Neural crest cell (in vitro differentiated cells): ENCODE results near the gene PTPN6. TPM values are rescaled to one million over a fixed set of nuclear protein-coding genes. Genes with fewer than 3 reads are reported as not detected.

ENCODE experiments used
- DNase-seq: peaks from one replicate; pipeline ENCODE4 v3.0.0; 2021; ENCODE audit warnings: low read depth, mixed read lengths, low spot score
- H3K27ac Mint-ChIP-seq: one replicate; pipeline ENCODE4 v1.8.0; 2021; ENCODE audit warnings: mild to moderate bottlenecking, mixed read lengths; ENCODE audit not compliant: unreplicated experiment
- H3K27me3 Mint-ChIP-seq: 2 replicates; pipeline ENCODE4 v1.8.0; 2021; ENCODE audit warnings: low read depth, mild to moderate bottlenecking, mixed read lengths
- H3K36me3 Mint-ChIP-seq: 2 replicates; pipeline ENCODE4 v1.8.0; 2021; ENCODE audit warnings: low read depth, mild to moderate bottlenecking, mixed read lengths
- H3K4me1 Mint-ChIP-seq: 2 replicates; pipeline ENCODE4 v1.8.0; 2021; ENCODE audit warnings: mixed read lengths
- H3K4me3 Mint-ChIP-seq: one replicate; pipeline ENCODE4 v1.8.0; 2021; ENCODE audit warnings: mild to moderate bottlenecking, mixed read lengths
- H3K9me3 Mint-ChIP-seq: 2 replicates; pipeline ENCODE4 v1.8.0; 2021; ENCODE audit warnings: mixed read lengths
- CTCF ChIP-seq: fragments of 200-600 bp; sonication (generic); conservative IDR thresholded peaks from 2 replicates; pipeline ENCODE4 v1.5.0; 2021; ENCODE audit warnings: antibody characterized with exemption, mild to moderate bottlenecking
- total RNA-seq: library from RNA; stranded (reverse); gene quantifications from 2 replicates; pipeline ENCODE4 v1.2.1, GENCODE V29; 2021

The PTPN6 gene
- total RNA-seq, 1 donor from 2014 or later = 1.1 TPM

- Mint-ChIP-seq H3K27ac (no peak overlapping the region), H3K27me3 (peaks cover 19% of the 10 kb centered on the region), H3K4me3 (no peak overlapping the region), H3K4me1 (peaks cover 14% of the 10 kb centered on the region), H3K36me3 (no peaks in the 10 kb centered on the region), H3K9me3 (no peaks in the 10 kb centered on the region)
- TF ChIP-seq CTCF = no peak
- no peak for DNase-seq
Observed at GRCh38 chr12:6909421-6910145, 41.6 kb upstream of the PTPN6 start.

GRCh38 chr12:6912164-6912935, 38.8 kb upstream of the PTPN6 start:
- peaks cover 27% of the 10 kb centered on the region for H3K4me1 Mint-ChIP-seq
- TF ChIP-seq CTCF = no peak
- H3K27me3 Mint-ChIP-seq = peaks cover 26% of the 10 kb centered on the region

GRCh38 chr12:6914246-6914946, 36.8 kb upstream of the PTPN6 start, which contains the start of gene ENO2:
ENO2 (plus strand) TSS chr12:6914580; CDS start chr12:6915833, 1,253 bp downstream.
- peaks cover 26% of the 10 kb centered on the region for H3K27me3 Mint-ChIP-seq
- TF ChIP-seq CTCF = peak; percentile 7

More at GRCh38 chr12:6912164-6912935, 38.8 kb upstream of the PTPN6 start:
- Mint-ChIP-seq H3K36me3 (no peaks in the 10 kb centered on the region), H3K27ac (no peak overlapping the region), H3K4me3 (peak overlapping the region; percentile 25), H3K9me3 (no peaks in the 10 kb centered on the region)
- DNase-seq = no peak

GRCh38 chr12:6914947-6915788, 36.0 kb upstream of the PTPN6 start:
- Mint-ChIP-seq H3K4me1 (peaks cover 31% of the 10 kb centered on the region), H3K27me3 (peaks cover 26% of the 10 kb centered on the region), H3K36me3 (no peaks in the 10 kb centered on the region), H3K4me3 (peak overlapping the region; percentile 88), H3K9me3 (no peaks in the 10 kb centered on the region), H3K27ac (peak overlapping the region; percentile 85)
- peak; percentile 2 for TF ChIP-seq CTCF
- no peak for DNase-seq

More at GRCh38 chr12:6914246-6914946, 36.8 kb upstream of the PTPN6 start, which contains the start of gene ENO2:
- Mint-ChIP-seq H3K9me3 (no peaks in the 10 kb centered on the region), H3K4me1 (peaks cover 27% of the 10 kb centered on the region), H3K27ac (peak within 1 kb of the TSS; percentile 85), H3K36me3 (no peaks in the 10 kb centered on the region), H3K4me3 (peak within 1 kb of the TSS; percentile 88)
- no peak for DNase-seq
